Testis (tissue), 2 donors: ENCODE measurements around the gene STXBP5.

ENCODE experiments used
- POLR2A ChIP-seq: fragments of 450-650 bp; IDR thresholded peaks from one replicate; pipeline ENCODE4 v1.6.1; 2017; ENCODE audit warnings: antibody characterized with exemption, mild to moderate bottlenecking, moderate library complexity
- TF ChIP-seq, protein P1 (sequence below), 3 experiments: fragments of 450-650 bp in 2 of 3; fragments of 200-600 bp in 1 of 3; sonication (generic) in 1 of 3; IDR thresholded peaks; one replicate each; pipeline ENCODE4 v1.5.1; 2016 to 2019; ENCODE audit warnings: antibody characterized with exemption in 3 of 3, mild to moderate bottlenecking in 2 of 3, moderate library complexity in 1 of 3

DNA sequence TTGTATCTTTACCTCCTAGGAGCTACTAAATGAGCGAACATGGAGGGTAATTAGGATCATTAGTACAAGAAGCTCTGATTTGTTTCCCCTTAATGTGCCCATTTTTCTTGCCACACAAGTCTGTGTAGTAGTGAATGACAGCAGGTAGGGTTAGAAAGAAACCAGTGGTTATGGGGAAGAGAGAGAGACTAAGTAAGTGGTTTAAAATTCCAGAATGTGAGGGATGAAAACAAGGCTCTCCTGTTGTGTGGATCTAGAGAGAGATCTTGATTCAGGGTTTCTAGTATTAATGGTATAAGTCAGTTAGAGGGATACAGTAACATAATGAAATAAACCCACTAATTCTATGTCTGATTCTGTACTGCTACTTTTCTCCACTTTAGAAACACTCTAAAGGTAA is 22.7 kb downstream of the STXBP5 start:
- TF ChIP-seq, protein P1, sequence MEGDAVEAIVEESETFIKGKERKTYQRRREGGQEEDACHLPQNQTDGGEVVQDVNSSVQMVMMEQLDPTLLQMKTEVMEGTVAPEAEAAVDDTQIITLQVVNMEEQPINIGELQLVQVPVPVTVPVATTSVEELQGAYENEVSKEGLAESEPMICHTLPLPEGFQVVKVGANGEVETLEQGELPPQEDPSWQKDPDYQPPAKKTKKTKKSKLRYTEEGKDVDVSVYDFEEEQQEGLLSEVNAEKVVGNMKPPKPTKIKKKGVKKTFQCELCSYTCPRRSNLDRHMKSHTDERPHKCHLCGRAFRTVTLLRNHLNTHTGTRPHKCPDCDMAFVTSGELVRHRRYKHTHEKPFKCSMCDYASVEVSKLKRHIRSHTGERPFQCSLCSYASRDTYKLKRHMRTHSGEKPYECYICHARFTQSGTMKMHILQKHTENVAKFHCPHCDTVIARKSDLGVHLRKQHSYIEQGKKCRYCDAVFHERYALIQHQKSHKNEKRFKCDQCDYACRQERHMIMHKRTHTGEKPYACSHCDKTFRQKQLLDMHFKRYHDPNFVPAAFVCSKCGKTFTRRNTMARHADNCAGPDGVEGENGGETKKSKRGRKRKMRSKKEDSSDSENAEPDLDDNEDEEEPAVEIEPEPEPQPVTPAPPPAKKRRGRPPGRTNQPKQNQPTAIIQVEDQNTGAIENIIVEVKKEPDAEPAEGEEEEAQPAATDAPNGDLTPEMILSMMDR (IDR thresholded peaks at IDR 0.05) = no peak
- no peak for TF ChIP-seq POLR2A
